Tibial nerve (tissue), 4 donors: ENCODE data around the gene GFRA4.

Source experiments
- CTCF ChIP-seq, 5 experiments: fragments of 200-600 bp in 3 of 5; fragments of 450-650 bp in 2 of 5; sonication (generic) in 3 of 5; IDR thresholded peaks; one replicate each; pipeline ENCODE4 v1.5.1; 2016 to 2019; ENCODE audit warnings: antibody characterized with exemption in 5 of 5, mild to moderate bottlenecking in 3 of 5, moderate library complexity in 2 of 5
- EP300 ChIP-seq, 2 donors: sonication (generic); formaldehyde crosslinking; IDR thresholded peaks; one replicate each; pipeline ENCODE4 v1.6.1; 2017; ENCODE audit warnings: antibody characterized with exemption in 2 of 2, mild to moderate bottlenecking in 1 of 2

- no peak for TF ChIP-seq CTCF (IDR thresholded peaks at IDR 0.05)
- TF ChIP-seq EP300 (IDR thresholded peaks at IDR 0.05), result no peak
These were observed 9.3 kb downstream of the GFRA4 start for GRCh38 chr20:3653921-3654320.
